Type B pancreatic cell (in vitro differentiated cells): ENCODE measurements around the gene PARG. TPM values are rescaled to one million over a fixed set of nuclear protein-coding genes. Genes with fewer than 3 reads are reported as not detected.
"Not testable (repeated sequence)": the region's sequence is repeated elsewhere in the genome, so short reads cannot be mapped to it uniquely, and the experiment has no call there.

Experiments
- DNase-seq: peaks from one replicate; pipeline ENCODE4 v3.0.0; 2021; ENCODE audit warnings: mixed read lengths; ENCODE audit not compliant: unreplicated experiment; ENCODE audit errors: extremely low spot score
- H3K27ac Mint-ChIP-seq: 2 replicates; pipeline ENCODE4 v1.8.0; 2021; ENCODE audit warnings: mild to moderate bottlenecking, mixed read lengths
- H3K27me3 Mint-ChIP-seq: 2 replicates; pipeline ENCODE4 v1.8.0; 2021; ENCODE audit warnings: mixed read lengths
- H3K36me3 Mint-ChIP-seq: 2 replicates; pipeline ENCODE4 v1.8.0; 2021; ENCODE audit warnings: mixed read lengths
- H3K4me1 Mint-ChIP-seq: one replicate; pipeline ENCODE4 v1.8.0; 2021; ENCODE audit warnings: mixed read lengths; ENCODE audit not compliant: unreplicated experiment
- H3K4me3 Mint-ChIP-seq: 2 replicates; pipeline ENCODE4 v1.8.0; 2021; ENCODE audit warnings: mild to moderate bottlenecking, mixed read lengths
- H3K9me3 Mint-ChIP-seq: 2 replicates; pipeline ENCODE4 v1.8.0; 2021; ENCODE audit warnings: mixed read lengths
- total RNA-seq: library from RNA; stranded (reverse); gene quantifications from 2 replicates; pipeline ENCODE4 v1.2.1, GENCODE V29; 2021; ENCODE audit warnings: low replicate concordance
- TF ChIP-seq, protein P1 (sequence below): fragments of 200-600 bp; sonication (generic); conservative IDR thresholded peaks from 2 replicates; pipeline ENCODE4 v1.5.0; 2021; ENCODE audit warnings: antibody characterized with exemption, mild to moderate bottlenecking

The PARG gene
- total RNA-seq, 1 donor from 2014 or later: 40.8 TPM

DNA sequence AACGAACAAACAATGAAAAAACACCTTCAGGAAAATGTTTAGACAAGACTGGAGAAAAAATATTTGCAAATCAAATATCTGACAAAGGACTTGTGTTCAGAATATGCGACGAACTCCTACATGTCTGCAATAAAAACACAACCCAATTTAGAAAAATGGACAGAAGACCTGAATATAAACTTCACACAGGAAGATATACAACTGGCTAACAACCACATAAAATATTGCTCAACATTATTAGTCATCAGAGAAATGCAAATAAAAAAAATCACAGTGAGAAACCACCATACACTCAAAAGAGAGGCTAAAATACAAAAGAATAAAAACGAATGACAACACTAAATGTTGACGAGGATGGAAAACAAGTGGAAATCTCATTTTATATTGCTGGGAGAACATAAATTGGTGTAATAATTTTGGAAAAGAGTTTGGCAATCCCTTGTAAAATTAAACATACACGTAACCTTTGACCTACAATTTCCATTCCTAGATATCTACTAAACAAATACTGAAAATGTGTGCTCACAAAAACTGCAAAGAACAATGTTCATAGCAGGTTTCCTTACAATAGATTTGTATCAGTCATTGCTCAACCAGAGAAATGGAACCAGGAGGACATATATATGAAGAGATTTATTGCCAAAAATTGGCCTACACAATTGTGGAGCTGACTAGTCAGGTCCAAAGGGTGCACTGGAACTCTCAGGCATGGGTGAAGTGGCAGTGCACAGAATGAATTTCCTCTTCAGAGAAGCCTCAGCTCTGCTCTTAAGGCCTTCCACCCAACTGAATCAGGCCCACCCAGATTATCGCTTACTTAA is 96.8 kb downstream of the PARG start:
- Mint-ChIP-seq H3K27ac (peak overlapping the region; percentile 15), H3K4me1 (no peaks in the 10 kb centered on the region), H3K4me3 (no peak overlapping the region), H3K27me3 (no peaks in the 10 kb centered on the region), H3K9me3 (no peaks in the 10 kb centered on the region), H3K36me3 (peaks cover 14% of the 10 kb centered on the region)
- TF ChIP-seq, protein P1, sequence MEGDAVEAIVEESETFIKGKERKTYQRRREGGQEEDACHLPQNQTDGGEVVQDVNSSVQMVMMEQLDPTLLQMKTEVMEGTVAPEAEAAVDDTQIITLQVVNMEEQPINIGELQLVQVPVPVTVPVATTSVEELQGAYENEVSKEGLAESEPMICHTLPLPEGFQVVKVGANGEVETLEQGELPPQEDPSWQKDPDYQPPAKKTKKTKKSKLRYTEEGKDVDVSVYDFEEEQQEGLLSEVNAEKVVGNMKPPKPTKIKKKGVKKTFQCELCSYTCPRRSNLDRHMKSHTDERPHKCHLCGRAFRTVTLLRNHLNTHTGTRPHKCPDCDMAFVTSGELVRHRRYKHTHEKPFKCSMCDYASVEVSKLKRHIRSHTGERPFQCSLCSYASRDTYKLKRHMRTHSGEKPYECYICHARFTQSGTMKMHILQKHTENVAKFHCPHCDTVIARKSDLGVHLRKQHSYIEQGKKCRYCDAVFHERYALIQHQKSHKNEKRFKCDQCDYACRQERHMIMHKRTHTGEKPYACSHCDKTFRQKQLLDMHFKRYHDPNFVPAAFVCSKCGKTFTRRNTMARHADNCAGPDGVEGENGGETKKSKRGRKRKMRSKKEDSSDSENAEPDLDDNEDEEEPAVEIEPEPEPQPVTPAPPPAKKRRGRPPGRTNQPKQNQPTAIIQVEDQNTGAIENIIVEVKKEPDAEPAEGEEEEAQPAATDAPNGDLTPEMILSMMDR: no peak
- no peak for DNase-seq

DNA sequence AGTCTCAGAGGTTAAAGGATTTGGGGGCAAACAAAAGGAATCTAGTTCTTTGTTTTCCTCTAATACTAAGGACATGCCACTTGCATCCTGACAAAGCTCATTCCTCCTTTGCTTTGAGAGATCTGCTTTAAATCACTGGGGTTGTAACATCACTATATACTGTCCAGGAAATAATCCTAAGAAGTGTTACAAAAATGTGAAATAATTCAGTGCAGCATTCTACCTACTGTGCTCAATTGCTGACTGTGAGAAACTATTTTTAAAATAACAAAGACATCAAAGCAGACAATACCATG is 99.5 kb downstream of the PARG start:
- peaks cover 25% of the 10 kb centered on the region for H3K36me3 Mint-ChIP-seq
- not testable (repeated sequence) for H3K27ac Mint-ChIP-seq, H3K4me3 Mint-ChIP-seq, H3K27me3 Mint-ChIP-seq, H3K4me1 Mint-ChIP-seq, DNase-seq, H3K9me3 Mint-ChIP-seq

DNA sequence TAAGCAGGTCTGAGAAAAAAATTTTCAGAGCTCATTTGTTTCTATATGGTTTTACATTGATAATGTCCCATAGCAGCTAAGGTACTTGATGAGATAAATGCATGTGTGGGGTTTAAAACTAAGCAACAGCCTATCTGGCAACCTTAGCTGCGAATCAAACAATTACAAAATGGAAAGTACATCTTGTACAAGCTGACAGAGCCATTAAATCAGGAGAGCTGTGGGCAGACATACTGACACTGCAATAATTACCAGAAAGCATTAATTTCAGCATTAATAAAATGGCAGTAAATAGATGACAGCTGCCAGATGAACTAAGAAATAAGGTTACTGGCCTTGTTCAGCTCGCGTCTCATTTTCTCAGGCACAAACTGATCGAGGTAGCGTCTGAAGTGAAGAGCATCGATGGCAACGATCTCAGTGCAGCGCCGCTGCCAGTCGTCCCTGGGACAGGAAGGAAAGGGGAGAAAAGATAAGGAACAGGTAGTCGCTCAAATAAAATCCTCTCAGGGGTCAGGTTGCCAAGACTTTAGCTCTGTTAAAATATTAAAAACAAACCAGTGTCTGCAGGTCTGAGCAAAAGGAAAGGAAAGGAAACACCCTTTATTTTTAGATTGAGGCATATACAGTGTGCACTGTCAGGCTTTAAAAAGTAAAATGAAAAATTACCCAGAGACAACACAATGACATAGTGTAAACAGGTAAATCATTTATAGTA is 100.1 kb downstream of the PARG start:
- peaks cover 25% of the 10 kb centered on the region for H3K36me3 Mint-ChIP-seq

DNA sequence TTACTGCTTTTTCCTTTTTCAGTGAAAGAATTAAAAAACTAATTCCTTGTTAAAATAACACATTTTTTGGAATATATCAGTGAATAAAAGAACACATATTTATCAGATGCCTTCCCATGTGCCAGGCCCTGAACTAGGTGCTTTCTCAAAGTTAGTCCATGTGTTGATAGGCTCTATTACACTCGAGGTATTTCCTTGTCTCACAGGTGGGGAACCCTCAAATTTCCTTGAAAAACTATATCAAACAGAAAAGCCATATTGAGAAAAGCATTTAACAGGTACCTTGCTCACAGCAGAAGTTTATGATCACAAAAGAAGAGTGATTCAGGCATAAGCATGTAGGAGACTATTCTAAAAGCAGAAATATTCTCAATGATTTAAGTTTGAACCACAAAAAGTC is 104.1 kb downstream of the PARG start:
- peaks cover 15% of the 10 kb centered on the region for H3K36me3 Mint-ChIP-seq
- H3K27ac Mint-ChIP-seq: no peak overlapping the region
- no peak overlapping the region for H3K4me3 Mint-ChIP-seq
- TF ChIP-seq, protein P1: no peak
- no peaks in the 10 kb centered on the region for H3K9me3 Mint-ChIP-seq
- DNase-seq: no peak
- H3K4me1 Mint-ChIP-seq: peaks cover 13% of the 10 kb centered on the region
- H3K27me3 Mint-ChIP-seq: no peaks in the 10 kb centered on the region

More for the DNA sequence above, 100.1 kb downstream of the PARG start:
- H3K9me3 Mint-ChIP-seq: no peaks in the 10 kb centered on the region
- H3K27me3 Mint-ChIP-seq: no peaks in the 10 kb centered on the region
- TF ChIP-seq, protein P1: no peak
- DNase-seq: no peak
- H3K4me3 Mint-ChIP-seq: no peak overlapping the region
- H3K4me1 Mint-ChIP-seq: peaks cover 7% of the 10 kb centered on the region
- H3K27ac Mint-ChIP-seq: no peak overlapping the region

DNA sequence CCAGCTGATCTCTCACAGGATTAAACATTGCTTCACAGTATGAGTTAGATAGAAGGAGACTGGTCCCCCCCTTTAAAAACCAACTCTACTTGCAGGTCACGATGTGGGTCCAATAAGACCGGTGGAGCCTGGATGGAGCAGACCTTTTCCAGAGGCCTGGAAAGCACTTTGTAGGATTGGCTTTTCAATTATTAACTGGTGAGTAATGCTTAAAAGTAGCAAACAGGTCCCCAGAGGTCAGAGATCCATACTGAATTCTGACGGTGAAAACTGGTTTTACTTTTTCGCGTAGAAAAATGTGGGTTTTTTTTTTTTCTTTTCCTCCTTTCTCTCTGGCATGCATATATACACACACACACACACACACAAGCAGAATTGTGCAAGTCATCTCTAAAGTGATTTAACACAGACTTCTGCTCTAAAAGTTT is 104.8 kb downstream of the PARG start:
- no peaks in the 10 kb centered on the region for H3K9me3 Mint-ChIP-seq
- H3K27me3 Mint-ChIP-seq: no peaks in the 10 kb centered on the region
- H3K4me1 Mint-ChIP-seq: peaks cover 15% of the 10 kb centered on the region
- peak overlapping the region; percentile 56 for H3K27ac Mint-ChIP-seq
- DNase-seq: no peak
- TF ChIP-seq, protein P1: no peak
- H3K36me3 Mint-ChIP-seq: peaks cover 19% of the 10 kb centered on the region
- H3K4me3 Mint-ChIP-seq: no peak overlapping the region

DNA sequence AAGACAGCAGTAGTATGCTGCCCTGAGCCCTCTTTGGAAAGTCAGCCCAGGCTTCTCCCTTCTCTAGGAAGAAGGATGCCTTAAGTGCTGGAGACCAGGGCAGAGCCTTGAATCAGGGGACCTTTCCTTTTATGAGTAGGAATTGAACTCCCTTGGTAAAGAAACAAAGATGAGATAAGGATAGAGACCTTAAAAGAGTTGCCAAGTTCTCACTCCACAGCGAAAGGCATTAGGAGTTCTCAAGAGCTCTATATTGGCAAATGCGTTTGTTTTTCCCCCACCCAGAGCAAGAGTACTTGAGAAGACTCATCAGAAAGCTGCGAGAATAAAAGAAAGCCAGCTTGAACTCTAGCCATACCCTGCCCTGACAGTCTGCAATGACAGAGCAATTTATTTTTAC is 106.9 kb downstream of the PARG start:
- no peak overlapping the region for H3K27ac Mint-ChIP-seq
- no peak for DNase-seq
- H3K4me3 Mint-ChIP-seq: no peak overlapping the region
- H3K36me3 Mint-ChIP-seq: peaks cover 24% of the 10 kb centered on the region
- H3K4me1 Mint-ChIP-seq: peaks cover 28% of the 10 kb centered on the region
- TF ChIP-seq, protein P1: no peak
- no peaks in the 10 kb centered on the region for H3K27me3 Mint-ChIP-seq
- no peaks in the 10 kb centered on the region for H3K9me3 Mint-ChIP-seq
